HEK293 (cell line): ENCODE results near the gene CHRM4.
A peak's percentile ranks its signal among the peaks of the same experiment; 100 is the strongest.

ENCODE experiments used
- CTCF ChIA-PET: fragments of 350-600 bp; formaldehyde crosslinking; extraction: SDS; loops from one replicate; lab custom pipeline; 2021; ENCODE audit warnings: antibody characterized with exemption; lab: Yijun Ruan, JAX
- POLR2A ChIA-PET: fragments of 300-600 bp; formaldehyde crosslinking; extraction: SDS; loops from one replicate; lab custom pipeline; 2020; ENCODE audit warnings: antibody characterized with exemption, inconsistent platforms; lab: Yijun Ruan, JAX
- H3K27ac ChIP-seq: fragments of 200-500 bp; sonication (Bioruptor generic); 2 replicates; pipeline ENCODE4 v1.5.1; 2014; ENCODE audit warnings: low read depth, low read length, control low read depth, inconsistent platforms; ENCODE audit errors: extremely low read depth
- H3K36me3 ChIP-seq, 2 experiments: fragments of 200-500 bp in 1 of 2; sonication (Bioruptor generic) in 1 of 2; 1 replicate in 1 of 2; 2 replicates in 1 of 2; pipeline ENCODE4 v1.5.1; 2014 to 2017; ENCODE audit warnings: inconsistent platforms in 2 of 2, low read length in 2 of 2; ENCODE audit not compliant: control insufficient read depth in 2 of 2, insufficient read depth in 1 of 2
- H3K4me1 ChIP-seq: fragments of 200-500 bp; sonication (Bioruptor generic); 2 replicates; pipeline ENCODE4 v1.5.1; 2014; ENCODE audit warnings: mild to moderate bottlenecking, low read length, inconsistent platforms; ENCODE audit not compliant: control insufficient read depth, insufficient read depth
- H3K4me3 ChIP-seq: 2 replicates; pipeline ENCODE4 v1.5.1; 2011; ENCODE audit warnings: low read depth, mild to moderate bottlenecking, control low read depth, low read length, moderate library complexity
- H3K9me3 ChIP-seq: fragments of 200-500 bp; sonication (Bioruptor generic); 2 replicates; pipeline ENCODE4 v1.5.1; 2014; ENCODE audit warnings: low read depth, low read length, inconsistent platforms; ENCODE audit not compliant: control insufficient read depth, insufficient read depth
- FEZF1 ChIP-seq: fragments of 450-650 bp; formaldehyde crosslinking; IDR thresholded peaks from 2 replicates; pipeline ENCODE4 v1.5.1; 2016; ENCODE audit warnings: missing biosample characterization, missing genetic modification characterization
- REST ChIP-seq: fragments of 450-650 bp; formaldehyde crosslinking; IDR thresholded peaks from 2 replicates; pipeline ENCODE4 v1.5.1; 2016; ENCODE audit warnings: missing biosample characterization, missing genetic modification characterization
- ZEB2 ChIP-seq: fragments of 450-650 bp; formaldehyde crosslinking; IDR thresholded peaks from 2 replicates; pipeline ENCODE4 v1.5.1; 2016; ENCODE audit warnings: missing biosample characterization, missing genetic modification characterization
- ZFP37 ChIP-seq: fragments of 450-650 bp; formaldehyde crosslinking; IDR thresholded peaks from 2 replicates; pipeline ENCODE4 v1.5.1; 2016; ENCODE audit warnings: missing biosample characterization, missing genetic modification characterization
- ZNF132 ChIP-seq: fragments of 450-650 bp; formaldehyde crosslinking; IDR thresholded peaks from 2 replicates; pipeline ENCODE4 v1.5.1; 2017; ENCODE audit warnings: missing biosample characterization, missing genetic modification characterization, borderline replicate concordance
- ZNF140 ChIP-seq: fragments of 450-650 bp; formaldehyde crosslinking; IDR thresholded peaks from 2 replicates; pipeline ENCODE4 v1.5.1; 2016; ENCODE audit warnings: missing biosample characterization, missing genetic modification characterization
- ZNF449 ChIP-seq: fragments of 450-650 bp; formaldehyde crosslinking; IDR thresholded peaks from 2 replicates; pipeline ENCODE4 v1.5.1; 2017; ENCODE audit warnings: missing biosample characterization, mild to moderate bottlenecking, missing genetic modification characterization, moderate library complexity
- ZNF555 ChIP-seq: fragments of 450-650 bp; formaldehyde crosslinking; conservative IDR thresholded peaks from 2 replicates; pipeline ENCODE4 v1.5.1; 2017; ENCODE audit warnings: missing biosample characterization, mild to moderate bottlenecking, missing genetic modification characterization, inconsistent platforms
- ZNF664 ChIP-seq: fragments of 450-650 bp; formaldehyde crosslinking; IDR thresholded peaks from 2 replicates; pipeline ENCODE4 v1.5.1; 2016; ENCODE audit warnings: missing biosample characterization, missing genetic modification characterization
- ZNF76 ChIP-seq: fragments of 450-650 bp; formaldehyde crosslinking; IDR thresholded peaks from 2 replicates; pipeline ENCODE4; 2016; ENCODE audit warnings: low read depth, missing biosample characterization, missing genetic modification characterization, borderline replicate concordance
- ZNF768 ChIP-seq: fragments of 450-650 bp; formaldehyde crosslinking; IDR thresholded peaks from 2 replicates; pipeline ENCODE4 v1.5.1; 2018; ENCODE audit warnings: missing biosample characterization, mild to moderate bottlenecking, missing genetic modification characterization
- TF ChIP-seq, protein P1 (sequence below): fragments of 450-650 bp; IDR thresholded peaks from 2 replicates; pipeline ENCODE4 v1.5.1; 2018; ENCODE audit warnings: missing biosample characterization, mild to moderate bottlenecking, missing genetic modification characterization
- TF ChIP-seq, protein P2 (sequence below): fragments of 450-650 bp; formaldehyde crosslinking; IDR thresholded peaks from 2 replicates; pipeline ENCODE4 v1.5.1; 2016; ENCODE audit warnings: missing biosample characterization, missing genetic modification characterization

The CHRM4 gene

DNA sequence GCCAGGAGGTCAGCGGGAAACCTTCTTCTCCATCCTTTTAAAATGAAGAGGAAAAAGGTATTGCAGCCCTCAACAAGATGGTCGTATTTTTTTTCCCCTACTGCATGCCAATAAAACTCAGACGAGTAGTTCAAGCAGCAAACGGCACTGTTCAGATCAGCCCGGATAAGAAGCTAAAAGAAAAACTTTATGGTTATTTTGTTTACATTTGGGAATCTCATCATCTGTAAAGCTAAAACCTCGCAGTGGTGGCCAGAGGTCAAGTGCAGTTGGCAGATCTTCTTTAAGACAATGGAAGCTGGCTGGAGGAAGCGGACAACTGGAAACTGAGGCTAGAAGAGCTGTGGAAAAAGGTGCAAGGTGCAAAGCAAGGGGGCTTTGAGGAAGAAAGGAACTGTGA lies 31.0 kb upstream of the CHRM4 start:
- no peak overlapping the region for H3K4me3 ChIP-seq
- TF ChIP-seq FEZF1 (tag by site-specific recombination) = 0 out of 2 replicates have a peak, but pooled peaks have one; percentile 8
- no peak for TF ChIP-seq ZNF132
- TF ChIP-seq, all 188 proteins: peak for 1
- 0 out of 2 replicates have a peak, but pooled peaks cover 5% of the 10 kb centered on the region for H3K4me1 ChIP-seq
- H3K36me3 ChIP-seq = peaks cover 0 to 22% of the 10 kb centered on the region in 2 experiments; a peak in 1 of 3 replicates
- ChIA-PET POLR2A (no interaction called here), CTCF (interaction anchor here (0.7 kb wide), 1 partner anchor 232 kb away, joined by 3 read pairs; no protein-coding TSS in a partner anchor)
- H3K9me3 ChIP-seq = no peaks in the 10 kb centered on the region
- no peak overlapping the region for H3K27ac ChIP-seq

- POLR2A ChIA-PET = no interaction called here
- peaks cover 0 to 33% of the 10 kb centered on the region in 2 experiments; a peak in 1 of 3 replicates for H3K36me3 ChIP-seq
- CTCF ChIA-PET = no interaction called here
Measured at GRCh38 chr11:46421257-46421880, 29.8 kb upstream of the CHRM4 start.

DNA sequence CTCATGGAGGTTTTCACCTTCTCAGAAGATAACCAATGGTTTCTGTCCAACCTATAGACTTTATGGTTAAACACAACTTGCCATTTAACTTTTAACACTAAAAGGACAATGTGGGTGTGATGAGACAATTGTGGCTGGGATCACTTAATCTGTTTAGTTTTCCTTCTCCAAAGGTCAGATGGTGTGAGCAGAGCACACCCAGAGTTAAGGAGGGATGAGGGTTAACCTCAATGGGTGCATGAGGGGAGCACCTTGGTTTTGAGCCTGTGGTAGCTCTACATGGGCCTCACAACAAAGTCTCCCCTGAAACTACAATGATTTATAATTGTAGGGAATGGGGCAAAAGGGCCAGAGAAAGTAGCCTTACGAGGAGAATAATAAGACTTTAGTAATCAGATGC lies 28.9 kb upstream of the CHRM4 start:
- Histone ChIP-seq H3K9me3 (no peaks in the 10 kb centered on the region), H3K27ac (no peak overlapping the region), H3K36me3 (peaks cover 0 to 41% of the 10 kb centered on the region in 2 experiments; a peak in 1 of 3 replicates), H3K4me3 (no peak overlapping the region), H3K4me1 (0 out of 2 replicates have a peak, but pooled peaks cover 5% of the 10 kb centered on the region)
- TF ChIP-seq, protein P1, sequence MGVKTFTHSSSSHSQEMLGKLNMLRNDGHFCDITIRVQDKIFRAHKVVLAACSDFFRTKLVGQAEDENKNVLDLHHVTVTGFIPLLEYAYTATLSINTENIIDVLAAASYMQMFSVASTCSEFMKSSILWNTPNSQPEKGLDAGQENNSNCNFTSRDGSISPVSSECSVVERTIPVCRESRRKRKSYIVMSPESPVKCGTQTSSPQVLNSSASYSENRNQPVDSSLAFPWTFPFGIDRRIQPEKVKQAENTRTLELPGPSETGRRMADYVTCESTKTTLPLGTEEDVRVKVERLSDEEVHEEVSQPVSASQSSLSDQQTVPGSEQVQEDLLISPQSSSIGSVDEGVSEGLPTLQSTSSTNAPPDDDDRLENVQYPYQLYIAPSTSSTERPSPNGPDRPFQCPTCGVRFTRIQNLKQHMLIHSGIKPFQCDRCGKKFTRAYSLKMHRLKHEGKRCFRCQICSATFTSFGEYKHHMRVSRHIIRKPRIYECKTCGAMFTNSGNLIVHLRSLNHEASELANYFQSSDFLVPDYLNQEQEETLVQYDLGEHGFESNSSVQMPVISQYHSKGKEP (tag by site-specific recombination) = no peak
- TF ChIP-seq ZNF76 (tag by site-specific recombination) = no peak
- no peak for TF ChIP-seq REST (tag by site-specific recombination)
- TF ChIP-seq ZNF140 (tag by site-specific recombination) = no peak
- TF ChIP-seq ZNF132 = no peak
- TF ChIP-seq ZNF555 = no peak
- no peak for TF ChIP-seq ZNF449 (tag by site-specific recombination)
- no peak for TF ChIP-seq ZFP37
- no peak for TF ChIP-seq ZEB2 (tag by site-specific recombination)
- no peak for TF ChIP-seq ZNF664
- CTCF ChIA-PET = interaction anchor here (1.5 kb wide), 1 partner anchor 109 kb away, joined by 6 read pairs; no protein-coding TSS in a partner anchor
- POLR2A ChIA-PET = no interaction called here

More at GRCh38 chr11:46421257-46421880, 29.8 kb upstream of the CHRM4 start:
- H3K9me3 ChIP-seq = no peaks in the 10 kb centered on the region
- TF ChIP-seq, protein P2, sequence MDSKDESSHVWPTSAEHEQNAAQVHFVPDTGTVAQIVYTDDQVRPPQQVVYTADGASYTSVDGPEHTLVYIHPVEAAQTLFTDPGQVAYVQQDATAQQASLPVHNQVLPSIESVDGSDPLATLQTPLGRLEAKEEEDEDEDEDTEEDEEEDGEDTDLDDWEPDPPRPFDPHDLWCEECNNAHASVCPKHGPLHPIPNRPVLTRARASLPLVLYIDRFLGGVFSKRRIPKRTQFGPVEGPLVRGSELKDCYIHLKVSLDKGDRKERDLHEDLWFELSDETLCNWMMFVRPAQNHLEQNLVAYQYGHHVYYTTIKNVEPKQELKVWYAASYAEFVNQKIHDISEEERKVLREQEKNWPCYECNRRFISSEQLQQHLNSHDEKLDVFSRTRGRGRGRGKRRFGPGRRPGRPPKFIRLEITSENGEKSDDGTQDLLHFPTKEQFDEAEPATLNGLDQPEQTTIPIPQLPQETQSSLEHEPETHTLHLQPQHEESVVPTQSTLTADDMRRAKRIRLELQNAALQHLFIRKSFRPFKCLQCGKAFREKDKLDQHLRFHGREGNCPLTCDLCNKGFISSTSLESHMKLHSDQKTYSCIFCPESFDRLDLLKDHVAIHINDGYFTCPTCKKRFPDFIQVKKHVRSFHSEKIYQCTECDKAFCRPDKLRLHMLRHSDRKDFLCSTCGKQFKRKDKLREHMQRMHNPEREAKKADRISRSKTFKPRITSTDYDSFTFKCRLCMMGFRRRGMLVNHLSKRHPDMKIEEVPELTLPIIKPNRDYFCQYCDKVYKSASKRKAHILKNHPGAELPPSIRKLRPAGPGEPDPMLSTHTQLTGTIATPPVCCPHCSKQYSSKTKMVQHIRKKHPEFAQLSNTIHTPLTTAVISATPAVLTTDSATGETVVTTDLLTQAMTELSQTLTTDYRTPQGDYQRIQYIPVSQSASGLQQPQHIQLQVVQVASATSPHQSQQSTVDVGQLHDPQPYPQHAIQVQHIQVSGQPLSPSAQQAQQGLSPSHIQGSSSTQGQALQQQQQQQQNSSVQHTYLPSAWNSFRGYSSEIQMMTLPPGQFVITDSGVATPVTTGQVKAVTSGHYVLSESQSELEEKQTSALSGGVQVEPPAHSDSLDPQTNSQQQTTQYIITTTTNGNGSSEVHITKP (tag by site-specific recombination) = peak; percentile 54
- no peak for TF ChIP-seq ZNF768
- TF ChIP-seq, all 188 proteins: peak for 1
- no peak overlapping the region for H3K27ac ChIP-seq
- no peak overlapping the region for H3K4me3 ChIP-seq
- H3K4me1 ChIP-seq = 0 out of 2 replicates have a peak, but pooled peaks cover 5% of the 10 kb centered on the region
